22Rv1 (cell line): ENCODE data around the gene ANGPTL8.

ENCODE experiments used
- H3K27ac ChIP-seq: fragments of 450-650 bp; 2 replicates; pipeline ENCODE4 v1.5.1; 2017
- CTCF ChIP-seq: fragments of 450-650 bp; IDR thresholded peaks from 2 replicates; pipeline ENCODE4 v1.5.1; 2017; ENCODE audit warnings: mild to moderate bottlenecking
- ZFX ChIP-seq: fragments of 450-650 bp; IDR thresholded peaks from 2 replicates; pipeline ENCODE4 v1.6.1; 2017; ENCODE audit warnings: antibody characterized with exemption, borderline replicate concordance

ANGPTL8 gene

GRCh38 chr19:11238041-11238440 lies 1.4 kb upstream of the ANGPTL8 start:
- H3K27ac ChIP-seq = no peak overlapping the region
- TF ChIP-seq CTCF (no peak), ZFX (no peak)

GRCh38 chr19:11238781-11239376 lies 540 bp upstream of the ANGPTL8 start:
- H3K27ac ChIP-seq = no peak overlapping the region

GRCh38 chr19:11240008-11240444 lies 607 bp downstream of the ANGPTL8 start:
- TF ChIP-seq ZFX (no peak), CTCF (no peak)
- no peak overlapping the region for H3K27ac ChIP-seq

More at GRCh38 chr19:11238781-11239376, 540 bp upstream of the ANGPTL8 start:
- no peak for TF ChIP-seq CTCF
- TF ChIP-seq ZFX = no peak

- TF ChIP-seq ZFX (no peak), CTCF (no peak)
- no peak overlapping the region for H3K27ac ChIP-seq
Observed at GRCh38 chr19:11242025-11242424, 2.6 kb downstream of the ANGPTL8 start.

- H3K27ac ChIP-seq = no peak overlapping the region
- peak; percentile 98 for TF ChIP-seq CTCF
- TF ChIP-seq ZFX = no peak
Observed at GRCh38 chr19:11242864-11243797, 3.7 kb downstream of the ANGPTL8 start.

DNA sequence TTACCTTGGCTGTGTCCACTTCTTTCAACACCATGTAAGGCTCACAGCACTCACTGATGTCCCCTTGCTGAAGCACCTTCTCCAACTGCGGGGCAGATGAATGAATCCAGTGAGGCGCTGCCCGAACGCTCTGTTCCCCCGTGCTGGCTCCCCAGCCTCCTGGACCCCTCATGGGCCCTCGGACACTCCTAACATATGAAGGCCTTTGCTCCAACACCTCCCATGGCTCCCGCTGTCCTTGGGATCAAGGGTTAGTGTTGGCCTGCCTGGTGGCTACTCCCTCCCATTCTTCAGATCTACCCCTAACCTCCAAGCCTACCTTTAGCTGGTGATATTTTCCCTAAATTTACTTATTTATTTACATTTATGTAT lies 4.4 kb downstream of the ANGPTL8 start:
- TF ChIP-seq ZFX = no peak
- TF ChIP-seq CTCF = no peak

More for the DNA sequence above, 4.4 kb downstream of the ANGPTL8 start:
- no peak overlapping the region for H3K27ac ChIP-seq
